NCI-H526 treated with DMSO at 0.1 percent for 48 hours (cell line): ENCODE measurements around the gene ERBB4.
"Not testable (repeated sequence)": the region's sequence is repeated elsewhere in the genome, so short reads cannot be mapped to it uniquely, and the experiment has no call there.

Experiments used
- DNase-seq: peaks from one replicate; lab custom pipeline; 2025; lab: John Stamatoyannopoulos, UW

The ERBB4 gene

GRCh38 chr2:212076456-212076855 is 462.1 kb downstream of the ERBB4 start:
- DNase-seq, result no peak

GRCh38 chr2:212073360-212073759 is 465.2 kb downstream of the ERBB4 start:
- no peak for DNase-seq

DNA sequence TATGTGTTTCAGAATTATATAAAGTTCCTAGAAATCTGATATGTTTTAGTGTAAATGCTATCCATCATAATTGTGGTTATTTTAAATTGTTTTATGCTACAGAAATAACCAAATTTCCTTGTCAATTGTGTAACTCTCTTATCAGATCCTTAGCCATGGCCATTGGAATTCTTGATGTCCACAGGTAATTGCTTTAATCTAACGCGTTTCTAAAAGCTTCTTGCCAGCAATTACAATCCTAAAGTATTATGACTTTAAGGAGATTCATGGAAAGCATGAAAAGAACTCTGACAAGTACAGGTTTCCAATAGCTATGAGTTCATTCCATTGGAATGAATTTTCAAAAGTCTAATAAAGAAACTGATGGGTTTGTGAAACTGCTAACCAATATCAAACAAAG is 472.1 kb downstream of the ERBB4 start:
- DNase-seq, result no peak

GRCh38 chr2:212064318-212064717 is 474.3 kb downstream of the ERBB4 start:
- no peak for DNase-seq

- no peak for DNase-seq
Measured at GRCh38 chr2:212052412-212053159, 486.0 kb downstream of the ERBB4 start.

DNA sequence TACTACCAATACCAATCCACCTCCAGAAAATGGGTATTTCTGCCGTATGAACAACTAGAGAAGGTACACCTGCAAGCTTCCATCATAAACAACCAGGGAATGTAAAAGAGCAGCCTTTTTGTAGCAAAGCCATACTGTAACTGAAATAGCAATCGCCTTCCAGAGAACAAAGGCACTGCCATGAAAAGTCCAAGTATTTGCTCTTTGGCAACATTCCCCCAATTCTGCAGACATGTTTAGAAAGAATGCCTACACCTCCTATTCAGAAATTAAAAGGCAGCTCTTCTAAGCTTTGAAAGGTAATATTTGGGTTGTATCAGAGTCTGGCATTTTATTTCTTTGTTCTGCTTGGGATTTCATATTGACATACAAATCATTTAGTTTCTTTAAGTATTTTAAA is 487.7 kb downstream of the ERBB4 start:
- no peak for DNase-seq

DNA sequence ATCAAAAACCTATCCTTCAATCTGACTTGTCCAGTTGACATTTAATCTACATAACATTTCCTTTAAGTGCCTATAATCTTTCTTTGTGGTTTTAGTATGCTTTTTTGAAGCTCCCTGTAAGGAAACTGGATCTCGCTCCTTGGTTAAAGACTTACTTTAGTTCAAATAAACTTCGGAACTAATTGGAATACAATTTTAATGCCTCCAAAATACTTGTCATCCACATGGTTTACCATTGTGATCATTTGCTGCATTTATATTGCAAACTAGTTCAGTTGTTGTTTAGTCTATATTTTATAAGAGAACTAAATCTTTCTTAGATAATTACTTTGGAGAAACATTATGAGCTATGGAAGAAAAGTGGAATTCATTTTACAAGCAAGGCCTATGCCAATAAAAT is 496.0 kb downstream of the ERBB4 start:
- DNase-seq, result no peak

- no peak for DNase-seq
Measured at GRCh38 chr2:212037062-212037461, 501.5 kb downstream of the ERBB4 start.

- no peak for DNase-seq
Measured at GRCh38 chr2:212034841-212035585, 503.6 kb downstream of the ERBB4 start.

DNA sequence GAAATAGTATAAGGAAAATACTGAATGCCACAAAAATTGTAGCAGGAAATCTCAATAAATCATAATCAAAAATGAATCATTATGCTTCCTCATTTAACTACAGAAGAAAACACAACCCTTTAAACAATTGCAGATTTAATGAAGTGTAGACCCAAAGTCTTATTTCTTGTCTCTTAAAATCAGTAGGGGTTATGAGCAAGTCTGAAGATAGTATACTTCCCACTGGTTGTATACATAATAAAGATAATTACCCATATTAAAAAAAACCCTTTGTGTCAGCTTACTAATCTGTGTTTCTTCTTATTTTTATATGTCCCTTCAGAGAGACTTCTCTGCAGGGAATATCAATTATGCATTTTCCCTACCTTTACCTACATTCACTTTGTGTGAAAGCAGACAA is 504.7 kb downstream of the ERBB4 start:
- DNase-seq, result no peak

DNA sequence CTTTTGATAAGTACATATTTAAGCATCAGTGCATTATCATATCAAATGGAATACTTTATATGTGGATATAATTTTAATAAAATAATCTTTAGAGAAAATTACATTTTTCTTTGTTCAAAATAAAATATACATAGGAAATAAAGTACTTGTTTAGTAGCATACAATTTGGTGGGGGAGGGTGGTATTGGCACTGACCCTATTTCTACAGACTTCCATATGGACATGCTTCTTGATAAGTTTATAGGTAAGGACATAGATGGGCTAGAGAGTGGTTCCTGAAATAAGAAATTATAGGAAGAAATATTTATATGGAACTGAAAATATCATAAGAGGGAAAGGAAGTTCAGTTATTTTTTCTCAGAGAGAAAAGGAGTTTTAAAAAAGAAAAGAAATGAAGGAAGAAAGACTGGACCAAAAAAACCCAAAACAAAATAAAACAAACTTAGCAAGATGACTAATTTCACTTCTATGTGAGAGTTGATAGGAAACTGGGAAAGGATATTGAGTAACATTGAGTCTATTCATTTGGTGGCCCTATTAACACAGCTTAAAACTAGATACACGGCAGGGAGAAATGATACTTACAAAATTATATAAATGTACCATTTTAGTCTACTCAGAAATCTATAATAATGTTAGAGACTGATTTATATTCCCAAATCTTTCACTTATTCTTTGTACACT is 505.9 kb downstream of the ERBB4 start:
- DNase-seq, result no peak

DNA sequence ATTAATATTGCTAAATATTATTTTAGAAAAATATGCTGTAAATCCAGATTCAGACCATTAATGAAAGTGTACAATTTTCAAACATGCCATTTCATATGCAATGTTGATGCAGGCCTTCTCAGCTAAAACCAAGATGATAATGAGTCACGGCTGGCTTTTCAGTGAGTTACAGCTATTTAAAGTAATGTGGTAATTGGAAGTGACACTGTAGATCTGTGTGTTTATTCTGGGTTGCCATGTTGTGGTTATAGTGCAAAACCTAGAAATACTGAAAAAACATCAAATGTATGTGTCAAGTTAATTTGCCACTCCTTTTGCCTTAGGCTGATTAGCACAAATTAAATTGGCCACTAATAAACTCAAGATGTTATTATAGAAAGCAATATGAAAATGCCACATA is 506.6 kb downstream of the ERBB4 start:
- no peak for DNase-seq

DNA sequence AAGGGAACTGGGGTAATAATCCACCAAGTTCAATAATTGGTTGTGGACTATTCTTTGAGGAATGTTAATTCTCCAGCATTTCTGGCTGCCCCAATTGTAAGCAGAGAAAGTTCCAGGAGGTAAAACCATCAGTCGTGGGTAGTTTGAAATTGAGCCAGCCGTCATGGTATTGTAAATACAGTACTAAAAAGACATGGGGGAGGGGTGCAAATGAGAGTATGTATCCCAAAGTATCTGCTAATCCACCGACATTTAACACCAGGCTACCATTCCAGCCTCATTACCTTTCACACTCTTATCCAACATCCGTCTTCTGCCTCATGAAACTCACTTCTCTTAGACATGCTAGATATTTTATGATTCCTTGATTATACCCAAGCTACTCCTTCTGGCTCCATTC is 507.9 kb downstream of the ERBB4 start:
- DNase-seq, result no peak

DNA sequence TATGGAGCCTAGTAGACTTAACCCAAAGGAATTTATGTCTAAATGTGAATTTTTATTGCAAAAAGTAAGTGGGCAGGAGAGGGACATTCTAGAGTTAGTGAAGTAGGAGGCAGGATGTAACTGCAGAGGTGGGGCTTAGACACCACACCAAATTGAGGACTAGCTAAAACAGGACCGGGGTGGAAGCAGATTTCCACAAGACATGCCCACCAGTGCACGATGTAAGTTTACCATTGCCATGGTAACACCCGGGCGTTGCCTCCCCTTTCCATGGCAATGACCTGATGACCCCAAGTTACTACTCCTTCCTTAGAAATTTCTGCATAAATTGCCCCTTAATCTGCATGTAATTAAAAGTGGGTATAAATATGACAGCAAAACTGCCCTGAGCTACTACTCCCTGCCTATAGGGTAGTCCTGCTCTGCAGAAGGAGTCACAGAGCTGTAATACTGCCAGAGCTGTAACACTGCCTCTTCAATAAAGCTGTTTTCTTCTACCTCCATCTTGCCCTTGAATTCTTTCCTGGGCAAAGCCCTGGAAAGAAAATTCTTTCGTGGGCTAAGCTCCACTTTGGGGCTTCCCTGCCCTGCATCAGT is 509.7 kb downstream of the ERBB4 start:
- DNase-seq, result no peak

GRCh38 chr2:212027681-212028628 is 510.6 kb downstream of the ERBB4 start:
- no peak for DNase-seq

DNA sequence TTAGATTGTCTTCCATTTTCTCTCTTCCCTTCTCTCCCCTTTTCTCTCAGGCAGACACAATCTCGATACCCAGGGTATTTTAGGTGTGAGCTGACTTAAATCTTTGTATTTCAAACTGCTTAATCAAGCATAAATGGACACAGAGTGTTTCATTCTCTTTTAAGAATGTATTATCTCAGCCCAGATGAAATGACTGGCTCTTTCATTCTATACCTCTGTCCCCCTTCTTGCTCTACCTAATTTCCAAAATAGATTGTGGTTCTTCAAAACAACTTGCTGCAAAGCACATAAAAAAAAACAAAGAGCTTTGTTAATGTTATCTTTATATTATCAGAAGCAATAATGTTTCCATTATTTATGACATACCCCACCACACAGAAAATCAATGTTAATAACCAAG is 514.6 kb downstream of the ERBB4 start:
- DNase-seq, result no peak

GRCh38 chr2:212022966-212023365 is 515.6 kb downstream of the ERBB4 start:
- no peak for DNase-seq

GRCh38 chr2:212021947-212022346 is 516.7 kb downstream of the ERBB4 start:
- DNase-seq, result no peak

- no peak for DNase-seq
Measured at GRCh38 chr2:212015588-212015987, 523.0 kb downstream of the ERBB4 start.

- DNase-seq, result no peak
Measured at GRCh38 chr2:212013626-212014025, 525.0 kb downstream of the ERBB4 start.

- not testable (repeated sequence) for DNase-seq
Measured at GRCh38 chr2:212010305-212010704, 528.3 kb downstream of the ERBB4 start.
